Measurements from ENCODE around the gene LYRM7. TPM values are rescaled to one million over a fixed set of nuclear protein-coding genes. Genes with fewer than 3 reads are reported as not detected.
"Not testable (repeated sequence)": the region's sequence is repeated elsewhere in the genome, so short reads cannot be mapped to it uniquely, and the experiment has no call there.

Gene LYRM7
- total RNA-seq, 1 donor from 2014 or later, result 7.7 TPM

DNA sequence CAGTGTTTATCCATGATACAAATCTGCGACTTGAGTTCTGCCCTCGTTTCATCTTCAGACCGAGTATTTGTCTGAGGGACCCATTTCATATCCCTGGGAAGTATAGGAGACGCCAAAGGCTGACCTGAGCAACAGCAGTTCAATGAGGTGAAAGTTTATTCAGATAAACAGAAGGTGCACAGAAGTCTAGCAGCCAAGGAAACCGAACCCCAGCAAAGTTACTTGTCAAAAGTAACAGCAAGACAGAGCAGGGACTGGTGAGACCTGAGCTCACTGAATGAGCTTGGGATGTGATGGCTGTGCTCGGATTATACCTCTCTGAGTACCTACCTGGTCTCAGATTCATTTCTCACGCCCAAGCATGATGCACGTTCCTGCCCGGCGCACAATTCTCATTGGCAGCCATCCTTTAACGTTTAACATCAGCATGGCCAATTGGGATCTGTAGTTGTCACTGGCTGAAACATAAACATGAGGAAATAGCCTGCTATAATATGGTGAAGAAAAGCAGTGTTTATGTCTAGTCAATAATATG, 599 bp downstream of the LYRM7 start:
- DNase-seq (ENCODE audit: low spot score), result no peak

DNA sequence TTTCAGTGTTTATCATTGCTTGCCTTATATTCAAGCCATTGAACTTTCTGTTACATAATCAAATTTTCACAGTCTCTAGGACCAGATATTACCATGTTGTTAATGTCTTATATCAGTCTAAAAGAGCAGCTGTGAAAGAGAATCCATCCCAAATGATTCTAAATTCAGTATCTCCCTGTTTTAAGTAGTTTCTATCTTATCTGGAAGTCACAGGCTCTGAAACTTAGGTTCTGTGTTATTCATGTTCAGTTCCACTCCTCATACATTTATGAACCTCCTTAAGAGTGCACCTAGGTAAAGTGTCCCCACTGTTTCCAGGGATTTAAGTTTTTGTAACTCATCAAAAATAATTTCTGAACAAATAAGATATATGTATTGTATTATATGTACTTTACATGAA, 9.7 kb downstream of the LYRM7 start:
- DNase-seq (ENCODE audit: low spot score), result no peak

DNA sequence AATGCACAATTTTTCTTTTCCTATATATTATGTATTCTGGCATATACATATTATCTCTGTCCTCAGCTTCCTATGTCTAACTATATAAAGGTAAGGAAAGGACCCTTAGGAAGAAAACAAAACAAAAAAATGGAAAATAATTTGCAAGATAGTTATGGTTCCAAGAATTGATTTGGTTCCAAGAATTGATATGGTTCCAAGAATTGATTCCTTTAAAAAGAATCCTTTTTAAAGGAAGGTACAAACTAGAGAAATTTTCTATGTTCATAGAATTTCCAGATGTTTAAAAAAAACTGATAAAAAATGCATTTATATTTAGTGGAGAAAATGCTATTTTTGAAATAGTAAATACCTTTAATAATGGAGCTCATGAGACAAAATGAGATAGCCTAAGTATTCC, 12.1 kb downstream of the LYRM7 start:
- DNase-seq (ENCODE audit: low spot score), result no peak

DNA sequence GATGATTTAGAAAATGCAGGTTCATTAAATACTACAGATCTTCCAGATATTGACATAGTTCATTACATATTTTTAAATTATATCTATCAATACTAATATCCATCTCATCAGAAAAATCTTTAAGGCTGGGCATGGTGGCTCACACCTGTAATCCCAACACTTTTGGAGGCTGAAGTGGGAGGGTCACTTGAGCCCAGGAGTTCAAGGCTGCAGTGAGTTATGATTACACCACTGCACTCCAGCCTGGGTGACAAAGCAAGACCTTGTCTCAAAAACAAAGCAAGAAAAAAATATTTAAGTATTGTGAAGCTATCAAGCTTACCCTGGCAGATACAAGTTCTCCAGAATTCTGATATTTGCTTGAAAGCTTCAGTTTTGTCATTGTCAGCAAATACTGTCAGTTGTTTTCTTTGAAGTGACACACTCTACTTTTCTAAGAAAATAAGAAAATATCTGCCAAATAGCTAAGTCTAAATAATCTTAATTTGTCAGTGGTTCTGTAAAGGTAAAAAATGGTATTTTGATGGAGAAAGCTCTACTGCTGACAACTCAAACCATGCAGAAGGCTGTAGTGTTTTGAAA, 14.9 kb downstream of the LYRM7 start:
- DNase-seq (ENCODE audit: low spot score), result no peak

DNA sequence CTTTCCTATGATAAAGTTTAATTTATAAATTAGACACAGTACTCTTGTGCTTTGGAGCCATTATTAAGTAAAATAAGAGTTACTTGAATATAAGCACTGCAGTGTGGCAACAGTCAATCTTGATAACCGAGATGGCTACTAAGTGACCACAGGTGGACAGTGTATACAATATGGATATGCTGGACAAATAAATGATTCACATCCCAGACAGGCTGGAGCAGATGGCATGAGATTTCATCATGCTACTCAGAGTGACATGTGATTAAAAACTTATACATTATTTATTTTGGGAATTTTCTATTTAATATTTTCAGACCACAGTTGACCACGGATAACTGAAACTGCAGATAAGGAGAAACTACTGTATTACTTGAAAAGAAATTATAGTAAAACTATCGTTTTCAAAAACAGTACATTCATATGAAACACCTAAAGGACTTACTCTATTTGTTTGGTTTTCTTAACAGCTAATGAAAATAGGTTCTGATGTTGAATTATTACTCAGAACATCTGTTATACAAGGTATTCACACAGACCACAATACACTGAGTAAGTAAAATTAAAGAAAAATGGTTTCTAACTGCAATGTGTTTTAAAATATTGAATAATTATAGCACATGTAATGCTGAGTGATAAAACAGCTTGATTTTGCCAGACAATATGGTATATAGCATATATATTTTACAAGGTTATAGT, 16.0 kb downstream of the LYRM7 start:
- no peak for DNase-seq (ENCODE audit: low spot score)

DNA sequence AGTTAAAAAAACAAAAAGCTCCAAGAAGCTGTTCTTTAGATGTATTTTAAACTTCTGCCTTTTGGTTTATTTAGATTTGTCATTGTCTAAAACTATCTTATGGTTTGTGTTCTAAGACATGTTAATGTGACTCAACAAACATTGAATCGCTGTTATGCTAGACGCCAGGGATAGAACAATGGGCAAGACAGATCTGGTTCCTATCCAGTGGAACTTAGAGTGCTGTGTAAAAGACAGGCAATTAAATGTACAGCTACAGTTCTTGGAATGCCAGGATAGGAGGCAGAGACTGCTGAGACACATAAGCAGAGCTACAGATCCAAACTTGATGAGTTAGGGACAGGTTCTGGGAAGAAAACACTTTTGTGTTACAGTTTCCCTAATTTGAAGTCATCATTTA, 22.4 kb downstream of the LYRM7 start:
- no peak for DNase-seq (ENCODE audit: low spot score)

DNA sequence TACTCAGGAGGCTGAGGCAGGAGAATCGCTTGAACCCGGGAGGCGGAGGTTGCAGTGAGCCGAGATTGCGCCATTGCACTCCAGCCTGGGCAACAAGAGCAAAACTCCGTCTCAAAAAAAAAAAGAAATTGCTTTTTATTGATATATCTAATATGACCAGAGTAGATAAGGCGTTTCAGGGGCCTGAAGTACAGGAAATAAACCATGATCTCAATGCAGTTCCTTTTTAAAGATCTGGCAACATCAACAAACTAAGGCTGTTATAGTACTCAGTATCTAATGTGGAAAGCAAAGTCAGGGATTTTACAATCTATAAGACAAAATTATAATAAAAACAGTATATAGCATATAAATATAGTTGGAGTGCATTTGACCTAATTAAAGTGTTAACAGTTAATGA, 23.2 kb downstream of the LYRM7 start:
- DNase-seq (ENCODE audit: low spot score), result not testable (repeated sequence)

DNA sequence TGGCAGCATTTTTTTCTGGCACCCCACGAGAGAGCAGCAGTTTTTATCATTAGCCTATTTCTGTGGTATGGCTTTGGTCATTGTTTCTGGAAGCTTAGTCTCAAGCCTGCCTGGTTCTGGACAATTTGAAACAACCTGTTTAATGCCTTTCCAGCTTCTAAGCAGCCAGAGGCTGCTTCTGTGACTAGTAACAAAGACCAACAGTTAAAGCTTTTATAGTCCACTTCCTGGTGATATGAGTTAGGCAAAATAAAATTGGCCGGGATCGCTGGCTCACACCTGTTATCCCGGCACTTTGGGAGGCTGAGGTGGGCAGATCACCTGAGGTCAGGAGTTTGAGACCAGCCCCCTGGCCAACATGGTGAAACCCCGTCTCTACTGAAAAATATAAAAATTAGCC, 24.0 kb downstream of the LYRM7 start:
- DNase-seq (ENCODE audit: low spot score), result no peak

DNA sequence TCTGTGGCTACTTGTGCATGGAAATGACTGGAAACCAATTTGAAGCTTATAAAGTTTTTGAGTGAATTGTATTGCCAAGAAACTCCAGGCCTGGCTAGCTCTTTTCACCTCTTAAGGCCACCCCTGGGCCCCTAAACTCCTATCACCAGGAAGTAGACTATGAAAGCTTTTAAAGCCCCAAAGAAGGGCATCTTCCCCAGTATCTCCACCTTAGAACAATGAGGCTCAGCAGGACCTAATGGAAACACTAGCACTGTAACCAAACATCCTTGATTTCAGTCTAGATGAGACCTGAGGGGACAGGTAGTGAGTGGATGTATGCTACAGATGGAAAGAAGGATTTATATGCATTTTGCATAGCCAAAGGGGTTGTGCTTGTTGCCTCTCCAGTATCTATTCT, 25.0 kb downstream of the LYRM7 start:
- DNase-seq (ENCODE audit: low spot score), result no peak

DNA sequence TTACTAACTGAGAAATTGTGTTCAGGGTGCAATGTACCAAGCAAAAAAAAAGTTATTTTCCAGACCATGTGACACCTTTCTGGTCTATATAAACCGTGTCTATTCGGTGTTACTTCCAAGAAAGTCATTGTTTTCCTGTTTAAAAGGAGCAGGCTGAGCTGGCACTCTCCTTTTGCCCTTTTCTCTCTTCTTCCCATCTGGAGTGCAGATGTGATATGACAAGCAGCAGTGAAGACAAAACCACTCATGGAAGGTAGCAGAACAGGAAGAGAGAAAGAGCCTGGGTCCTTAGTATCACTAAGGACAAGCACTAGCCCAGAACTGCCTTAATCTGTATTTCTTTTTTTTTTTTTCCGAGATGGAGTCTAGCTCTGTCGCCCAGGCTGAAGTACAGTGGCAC, 25.6 kb downstream of the LYRM7 start:
- no peak for DNase-seq (ENCODE audit: low spot score)

DNA sequence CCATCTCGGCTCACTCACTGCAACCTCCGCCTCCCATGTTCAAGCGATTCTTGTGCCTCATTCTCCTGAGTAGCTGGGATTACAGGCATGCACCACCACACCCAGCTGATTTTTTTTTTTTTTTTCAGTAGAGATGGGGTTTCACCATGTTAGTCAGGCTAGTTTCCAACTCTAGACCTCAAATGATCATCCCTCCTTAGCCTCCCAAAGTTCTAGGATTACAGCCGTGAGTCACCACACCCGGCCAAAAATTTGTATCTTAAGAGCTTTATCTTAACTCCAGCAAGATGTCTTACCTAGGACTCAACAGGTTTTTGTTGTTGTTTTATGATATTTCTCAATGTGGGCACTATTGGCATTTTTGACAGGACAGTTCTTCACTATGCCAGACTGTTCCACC, 27.9 kb downstream of the LYRM7 start:
- DNase-seq (ENCODE audit: low spot score), result no peak

DNA sequence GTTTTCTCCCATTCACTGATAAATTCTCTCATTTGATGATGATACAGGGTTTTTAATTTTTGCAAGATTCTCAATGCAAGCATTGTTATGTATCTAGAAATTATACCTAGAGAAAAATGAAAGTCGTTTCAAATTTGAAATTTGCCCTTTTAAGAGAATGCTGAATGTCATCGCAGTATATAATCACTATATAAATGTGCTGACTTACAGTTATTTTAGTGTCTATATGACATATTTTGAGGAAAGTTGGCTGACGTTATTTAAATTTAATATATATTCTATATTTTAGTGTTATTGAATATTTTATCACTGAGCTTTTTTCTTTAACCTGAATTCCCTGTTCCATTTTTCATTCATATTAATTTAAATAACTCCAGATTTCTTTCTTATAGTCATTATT, 29.8 kb downstream of the LYRM7 start:
- no peak for DNase-seq (ENCODE audit: low spot score)

DNA sequence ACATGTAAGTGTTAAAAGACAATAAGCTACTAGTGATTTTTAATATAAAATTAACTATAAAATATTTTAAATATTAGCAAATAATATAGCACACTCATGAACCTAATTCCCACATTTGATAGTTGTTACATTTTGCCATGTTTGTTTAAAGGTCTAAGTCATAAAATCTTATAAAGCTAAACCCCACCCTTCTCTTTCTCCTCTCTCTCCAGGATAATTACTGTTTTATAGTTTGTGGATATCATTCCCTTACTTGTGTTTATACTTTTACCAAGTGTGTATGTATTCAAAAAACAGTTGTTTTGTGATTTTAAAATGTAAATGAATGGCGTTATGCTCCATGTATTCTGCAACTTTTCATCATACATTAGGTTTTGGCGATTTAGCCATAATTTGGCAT, 34.2 kb downstream of the LYRM7 start:
- DNase-seq (ENCODE audit: low spot score), result no peak

DNA sequence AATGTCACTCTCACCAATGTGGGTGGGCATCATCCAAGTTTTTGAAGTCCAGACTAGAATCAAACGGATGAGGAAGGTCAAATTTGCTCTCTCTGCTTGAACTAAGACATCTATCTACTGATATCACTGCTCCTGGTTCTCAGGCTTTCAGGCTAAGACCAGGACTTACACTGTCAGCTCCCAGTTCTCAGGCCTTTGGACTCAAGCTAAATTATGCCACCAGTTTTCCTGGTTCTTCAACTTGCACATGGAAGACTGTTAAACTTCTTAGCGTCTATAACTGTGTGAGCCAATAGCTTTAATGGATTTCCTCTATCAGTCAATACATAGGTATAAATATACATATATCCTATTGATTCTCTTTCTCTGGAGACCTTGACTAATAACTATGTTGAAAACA, 35.3 kb downstream of the LYRM7 start:
- no peak for DNase-seq (ENCODE audit: low spot score)

DNA sequence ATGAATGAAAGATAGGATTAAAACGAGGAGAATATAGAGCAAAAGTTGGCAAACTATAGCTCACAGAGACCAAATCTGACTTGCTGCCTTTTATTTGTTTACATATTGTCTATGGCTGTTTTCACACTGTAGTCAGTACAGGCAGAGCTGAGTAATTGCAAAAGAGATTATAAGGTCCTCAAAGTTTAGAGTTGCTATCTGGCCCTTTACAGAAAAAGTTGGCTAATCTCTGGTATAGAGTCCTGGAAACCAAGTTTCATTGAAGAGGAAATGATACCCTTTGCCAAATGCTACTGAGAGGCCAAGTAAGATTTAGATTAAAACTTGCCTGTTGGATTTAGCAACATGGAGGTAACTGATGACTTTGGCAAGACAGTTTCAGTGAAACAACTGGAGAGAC, 36.0 kb downstream of the LYRM7 start:
- DNase-seq (ENCODE audit: low spot score), result no peak

DNA sequence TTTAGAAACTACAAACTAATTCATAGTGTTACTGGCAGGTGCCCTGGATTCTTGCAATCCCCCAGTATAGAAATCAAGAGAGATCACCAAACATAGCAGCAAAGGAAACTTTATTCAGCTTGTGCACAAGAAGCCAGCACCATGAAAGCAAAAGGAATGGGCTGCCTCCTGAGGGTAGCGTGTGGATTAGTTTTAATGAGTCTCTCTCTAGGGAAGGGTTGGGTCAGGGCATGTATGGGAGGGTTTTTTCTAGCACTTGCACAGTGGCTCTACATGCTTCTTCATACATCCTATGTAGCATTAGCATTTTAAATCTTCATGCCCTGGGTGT, 38.4 kb downstream of the LYRM7 start:
- DNase-seq (ENCODE audit: low spot score), result no peak

DNA sequence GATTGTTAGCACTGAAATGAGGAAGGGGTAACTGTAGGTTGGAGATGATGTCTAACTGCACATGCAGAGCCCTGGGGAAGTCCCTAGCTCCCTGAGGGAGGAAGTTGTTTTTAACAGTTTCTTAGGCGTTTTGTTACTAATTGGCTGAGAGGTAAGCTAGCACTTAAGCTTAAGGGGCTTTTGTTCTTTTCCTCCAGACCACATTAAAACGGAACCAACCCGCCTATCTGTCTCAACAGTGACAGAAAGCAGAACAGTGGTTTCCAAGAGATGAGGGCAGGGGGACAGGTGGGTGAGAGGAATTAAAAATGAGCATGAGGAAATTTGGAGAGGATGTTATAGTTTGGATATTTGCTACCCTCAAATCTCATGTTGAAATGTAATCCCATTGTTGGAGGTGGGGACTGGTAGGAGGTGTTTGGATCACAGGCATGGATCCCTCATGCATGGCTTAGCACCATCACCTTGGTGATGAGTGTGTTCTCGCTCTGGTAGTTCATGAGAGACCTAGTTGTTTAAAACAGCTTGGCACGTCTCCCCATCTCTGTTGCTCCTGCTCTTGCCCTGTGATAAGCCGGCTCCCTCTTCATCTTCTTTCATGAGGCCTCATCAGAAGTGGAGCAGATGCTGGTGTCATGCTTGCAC, 38.9 kb downstream of the LYRM7 start:
- no peak for DNase-seq (ENCODE audit: low spot score)

DNA sequence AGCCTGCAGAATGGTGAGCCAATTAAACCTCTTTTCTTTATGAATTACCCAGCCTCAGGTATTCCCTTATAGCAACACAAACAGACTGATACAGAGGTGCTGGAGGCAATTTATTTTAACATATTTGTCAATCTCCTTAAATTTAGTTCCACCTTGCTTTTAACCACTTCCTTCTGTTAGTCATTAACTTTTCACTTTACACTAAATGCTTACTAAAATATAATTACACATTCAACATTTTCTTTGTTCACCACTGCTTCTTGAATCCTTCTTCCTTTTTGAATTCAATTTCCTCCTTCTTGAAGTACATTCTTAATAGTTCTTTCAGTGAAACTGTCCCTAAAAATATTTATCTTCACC, 39.4 kb downstream of the LYRM7 start:
- DNase-seq (ENCODE audit: low spot score), result no peak

DNA sequence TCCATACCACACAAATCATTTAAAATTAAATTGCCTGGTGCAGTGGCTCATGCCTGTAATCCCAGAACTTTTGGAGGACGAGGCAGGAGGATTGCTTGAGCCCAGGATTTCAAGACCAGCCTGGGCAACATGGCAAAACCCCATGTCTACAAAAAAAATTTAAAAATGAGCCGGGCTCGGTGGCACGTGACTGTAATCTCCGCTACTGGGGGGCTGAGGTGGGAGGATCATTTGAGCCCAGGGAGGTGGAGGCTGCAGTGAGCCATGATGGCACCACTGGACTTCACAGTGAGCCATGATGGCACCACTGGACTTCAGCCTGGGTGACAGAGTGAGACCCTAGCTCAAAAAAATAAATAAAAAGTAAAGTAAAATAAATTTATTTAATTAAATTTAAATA, 40.9 kb downstream of the LYRM7 start:
- no peak for DNase-seq (ENCODE audit: low spot score)

DNA sequence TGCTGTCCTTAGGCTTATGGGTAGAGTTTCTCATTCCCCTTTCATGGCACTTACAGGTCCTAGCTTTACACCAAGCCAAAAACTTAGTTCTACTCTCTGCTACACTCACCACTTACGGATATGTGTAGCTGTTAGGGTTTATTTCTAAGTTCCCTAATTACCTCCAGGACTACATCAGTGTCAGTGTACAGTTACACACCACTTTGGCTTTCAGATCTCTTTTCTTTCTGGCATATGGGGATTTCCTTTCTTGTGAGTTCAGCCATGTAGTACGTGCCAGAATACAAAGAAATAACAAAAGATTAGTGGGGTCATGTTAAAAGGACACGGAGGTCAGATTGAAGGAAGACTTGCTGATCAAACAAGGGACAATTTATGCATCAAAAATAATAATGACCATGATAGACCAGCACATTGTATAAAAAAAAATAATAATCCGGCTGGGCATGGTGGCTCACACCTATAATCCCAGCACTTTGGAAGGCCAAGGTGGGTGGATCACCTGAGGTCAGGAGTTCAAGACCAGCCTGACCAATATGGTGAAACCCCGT, 41.8 kb downstream of the LYRM7 start:
- DNase-seq (ENCODE audit: low spot score), result no peak

DNA sequence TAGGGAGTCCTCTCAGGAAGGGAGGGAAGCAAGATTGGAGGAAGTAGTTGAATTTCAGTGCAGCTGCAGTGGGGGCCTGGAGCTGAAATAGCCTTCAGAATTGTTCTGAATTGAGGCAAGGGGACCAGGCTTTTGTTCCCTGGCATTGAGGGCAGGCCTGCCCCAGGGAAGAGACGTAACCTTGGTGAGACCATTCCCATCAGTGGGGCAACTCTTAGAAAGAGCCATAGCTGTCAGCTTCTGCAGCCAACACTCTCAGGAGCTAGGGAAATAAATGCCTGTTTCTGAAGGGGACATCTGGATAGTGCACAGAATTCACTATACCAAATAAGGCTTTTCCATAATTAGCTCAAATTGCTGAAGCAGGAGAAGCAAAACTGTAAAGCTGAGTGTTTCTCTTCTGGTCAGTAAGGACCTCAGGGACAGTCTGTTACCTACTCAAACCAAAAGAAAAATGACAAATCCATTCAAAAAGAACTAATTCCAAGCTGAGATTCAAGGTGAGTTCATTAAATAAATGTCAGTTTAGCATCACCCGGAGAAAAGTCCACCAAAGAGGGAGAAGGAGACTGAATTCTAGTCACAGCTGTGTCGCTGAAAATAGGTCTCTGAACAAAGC, 44.0 kb downstream of the LYRM7 start:
- no peak for DNase-seq (ENCODE audit: low spot score)

DNA sequence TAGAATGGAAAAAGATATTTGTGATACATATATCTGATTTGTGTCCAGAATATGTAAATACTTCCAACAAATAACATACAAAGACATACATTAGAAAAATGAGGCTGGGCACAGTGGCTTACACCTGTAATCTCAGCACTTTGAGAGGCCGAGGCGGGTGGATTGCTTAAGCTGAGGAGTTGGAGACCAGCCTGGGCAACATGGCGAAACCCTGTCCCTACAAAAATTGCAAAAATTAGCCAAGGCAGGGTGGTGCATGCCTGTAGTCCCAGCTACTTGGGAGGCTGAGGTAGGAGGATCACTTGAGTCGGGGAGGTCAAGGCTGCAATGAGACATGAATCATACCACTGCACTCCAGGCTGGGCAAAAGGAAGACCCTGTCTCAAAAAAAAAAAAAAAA, 47.0 kb downstream of the LYRM7 start:
- no peak for DNase-seq (ENCODE audit: low spot score)

Data from mesenteric fat pad (tissue), 1 donor.